GM12878 (cell line): ENCODE results near the gene MYO1E.

Source experiments
- CBFB ChIP-seq: IDR thresholded peaks from 2 replicates; pipeline ENCODE4 v1.6.1; 2016; ENCODE audit warnings: antibody characterized with exemption, low read depth
- CTCF ChIP-seq, 3 experiments: IDR thresholded peaks in 2 of 3; conservative IDR thresholded peaks in 1 of 3; 2 replicates each; pipeline ENCODE4 v1.5.1; 2011; ENCODE audit warnings: low read depth in 3 of 3, low read length in 3 of 3, mild to moderate bottlenecking in 3 of 3, control low read depth in 2 of 3, moderate library complexity in 2 of 3, inconsistent platforms in 1 of 3, mixed read lengths in 1 of 3; ENCODE audit not compliant: control insufficient read depth in 2 of 3, insufficient read depth in 1 of 3; ENCODE audit errors: extremely low read depth in 1 of 3
- HDAC6 ChIP-seq: fragments of 200-600 bp; sonication (generic); IDR thresholded peaks from one replicate; pipeline ENCODE4 v1.8.0; 2017; ENCODE audit warnings: antibody characterized with exemption; ENCODE audit not compliant: unreplicated experiment
- JUND ChIP-seq: IDR thresholded peaks from 2 replicates; pipeline ENCODE4 v1.6.1; 2012; ENCODE audit warnings: low read depth, mild to moderate bottlenecking, low read length, improper control_type of control experiment, moderate library complexity
- POLR2A ChIP-seq: IDR thresholded peaks from 2 replicates; pipeline ENCODE4 v1.6.1; 2011; ENCODE audit warnings: low read depth, mild to moderate bottlenecking, low read length
- RAD21 ChIP-seq: IDR thresholded peaks from 2 replicates; pipeline ENCODE4 v1.6.1; 2011; ENCODE audit warnings: mild to moderate bottlenecking, low read depth, low read length, moderate library complexity; ENCODE audit not compliant: insufficient read depth
- SIN3A ChIP-seq: IDR thresholded peaks from 2 replicates; pipeline ENCODE4 v1.6.1; 2012; ENCODE audit warnings: low read depth, low read length, improper control_type of control experiment
- TF ChIP-seq, protein P1 (sequence below): IDR thresholded peaks from 2 replicates; pipeline ENCODE4 v1.6.1; 2012; ENCODE audit warnings: low read length, inconsistent platforms
- TF ChIP-seq, protein P2 (sequence below): IDR thresholded peaks from 2 replicates; pipeline ENCODE4 v1.6.1; 2011; ENCODE audit warnings: low read depth, low read length, improper control_type of control experiment, borderline replicate concordance

DNA sequence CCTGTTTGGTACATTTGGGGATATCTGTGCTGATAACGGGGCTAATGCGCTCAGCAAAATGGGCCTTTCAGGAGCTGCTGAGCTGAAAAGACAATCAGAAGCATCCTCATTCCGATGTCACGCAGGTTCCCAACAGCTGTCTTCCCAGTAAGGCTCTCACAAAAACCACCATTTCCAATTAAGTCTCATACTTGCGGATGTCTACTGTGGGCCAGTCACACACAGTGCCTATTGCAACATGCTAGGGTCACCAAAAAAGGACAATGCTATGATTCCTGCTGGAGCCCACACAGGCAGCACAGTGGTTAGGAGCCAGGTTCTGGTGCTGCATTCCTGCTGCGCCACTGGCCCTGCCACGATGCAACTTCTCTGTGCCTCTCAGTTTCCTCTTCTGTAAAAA, 182.4 kb downstream of the MYO1E start:
- TF ChIP-seq CTCF (IDR thresholded peaks at IDR 0.05 in 2 of 3, conservative IDR thresholded peaks at IDR 0.05 in 1 of 3; ENCODE audit: control insufficient read depth in 2 of 3, extremely low read depth in 1 of 3, insufficient read depth in 1 of 3, low read depth in 3 of 3, low read length in 3 of 3), result no peak
- TF ChIP-seq, protein P1, sequence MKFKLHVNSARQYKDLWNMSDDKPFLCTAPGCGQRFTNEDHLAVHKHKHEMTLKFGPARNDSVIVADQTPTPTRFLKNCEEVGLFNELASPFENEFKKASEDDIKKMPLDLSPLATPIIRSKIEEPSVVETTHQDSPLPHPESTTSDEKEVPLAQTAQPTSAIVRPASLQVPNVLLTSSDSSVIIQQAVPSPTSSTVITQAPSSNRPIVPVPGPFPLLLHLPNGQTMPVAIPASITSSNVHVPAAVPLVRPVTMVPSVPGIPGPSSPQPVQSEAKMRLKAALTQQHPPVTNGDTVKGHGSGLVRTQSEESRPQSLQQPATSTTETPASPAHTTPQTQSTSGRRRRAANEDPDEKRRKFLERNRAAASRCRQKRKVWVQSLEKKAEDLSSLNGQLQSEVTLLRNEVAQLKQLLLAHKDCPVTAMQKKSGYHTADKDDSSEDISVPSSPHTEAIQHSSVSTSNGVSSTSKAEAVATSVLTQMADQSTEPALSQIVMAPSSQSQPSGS, result no peak
- TF ChIP-seq CBFB, result no peak
- no peak for TF ChIP-seq POLR2A
- TF ChIP-seq RAD21, result no peak
- TF ChIP-seq SIN3A, result no peak
- TF ChIP-seq HDAC6, result no peak
- TF ChIP-seq, protein P2, sequence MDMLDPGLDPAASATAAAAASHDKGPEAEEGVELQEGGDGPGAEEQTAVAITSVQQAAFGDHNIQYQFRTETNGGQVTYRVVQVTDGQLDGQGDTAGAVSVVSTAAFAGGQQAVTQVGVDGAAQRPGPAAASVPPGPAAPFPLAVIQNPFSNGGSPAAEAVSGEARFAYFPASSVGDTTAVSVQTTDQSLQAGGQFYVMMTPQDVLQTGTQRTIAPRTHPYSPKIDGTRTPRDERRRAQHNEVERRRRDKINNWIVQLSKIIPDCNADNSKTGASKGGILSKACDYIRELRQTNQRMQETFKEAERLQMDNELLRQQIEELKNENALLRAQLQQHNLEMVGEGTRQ, result no peak
- no peak for TF ChIP-seq JUND
